ENCODE data around the gene CYP4F8. TPM values are rescaled to one million over a fixed set of nuclear protein-coding genes. Genes with fewer than 3 reads are reported as not detected.

CYP4F8 gene
- total RNA-seq, 4 donors from 2014 or later, result not detected

DNA sequence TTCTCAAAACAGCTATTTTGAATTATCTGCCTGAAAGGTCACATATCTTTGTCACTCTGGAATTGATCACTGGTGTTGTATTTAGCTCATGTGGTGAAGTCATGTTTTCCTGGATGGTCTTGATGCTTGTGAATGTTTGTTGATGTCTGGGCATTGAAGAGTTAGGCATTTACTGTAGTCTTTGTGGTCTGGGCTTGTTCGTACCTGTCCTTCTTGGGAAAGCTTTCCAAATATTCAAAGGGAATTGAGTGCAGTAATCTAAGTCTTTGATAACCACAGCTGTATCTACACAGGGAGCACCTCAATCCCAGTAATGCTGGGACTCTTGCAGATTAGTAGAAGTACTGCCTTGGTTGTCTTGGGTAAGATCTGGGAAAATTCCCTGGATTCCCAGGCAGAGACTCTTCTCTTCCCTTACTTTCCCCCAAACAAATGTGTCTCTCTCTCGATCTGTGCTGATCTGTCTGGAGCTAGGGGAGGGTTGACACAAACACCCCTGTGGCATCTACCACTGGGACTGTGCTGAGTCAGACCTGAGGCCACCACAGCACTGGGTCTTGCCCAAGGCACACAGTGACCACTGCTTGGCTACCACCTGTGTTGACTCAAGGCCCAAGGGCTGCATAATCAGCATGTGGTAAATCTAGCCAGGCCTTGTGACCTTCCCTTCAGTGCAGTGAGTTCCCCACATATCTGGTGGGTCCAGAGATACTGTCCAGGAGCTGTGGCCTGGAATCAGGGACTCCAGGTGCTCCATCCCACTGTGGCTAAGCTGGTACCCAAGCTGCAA lies 20.2 kb downstream of the CYP4F8 start:
- ATAC-seq, result no peak
- H3K27ac ChIP-seq, result no peak overlapping the region
- no peak for TF ChIP-seq POLR2A (IDR thresholded peaks at IDR 0.05)
- TF ChIP-seq, protein P1, sequence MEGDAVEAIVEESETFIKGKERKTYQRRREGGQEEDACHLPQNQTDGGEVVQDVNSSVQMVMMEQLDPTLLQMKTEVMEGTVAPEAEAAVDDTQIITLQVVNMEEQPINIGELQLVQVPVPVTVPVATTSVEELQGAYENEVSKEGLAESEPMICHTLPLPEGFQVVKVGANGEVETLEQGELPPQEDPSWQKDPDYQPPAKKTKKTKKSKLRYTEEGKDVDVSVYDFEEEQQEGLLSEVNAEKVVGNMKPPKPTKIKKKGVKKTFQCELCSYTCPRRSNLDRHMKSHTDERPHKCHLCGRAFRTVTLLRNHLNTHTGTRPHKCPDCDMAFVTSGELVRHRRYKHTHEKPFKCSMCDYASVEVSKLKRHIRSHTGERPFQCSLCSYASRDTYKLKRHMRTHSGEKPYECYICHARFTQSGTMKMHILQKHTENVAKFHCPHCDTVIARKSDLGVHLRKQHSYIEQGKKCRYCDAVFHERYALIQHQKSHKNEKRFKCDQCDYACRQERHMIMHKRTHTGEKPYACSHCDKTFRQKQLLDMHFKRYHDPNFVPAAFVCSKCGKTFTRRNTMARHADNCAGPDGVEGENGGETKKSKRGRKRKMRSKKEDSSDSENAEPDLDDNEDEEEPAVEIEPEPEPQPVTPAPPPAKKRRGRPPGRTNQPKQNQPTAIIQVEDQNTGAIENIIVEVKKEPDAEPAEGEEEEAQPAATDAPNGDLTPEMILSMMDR (IDR thresholded peaks at IDR 0.05 in 4 of 5, conservative IDR thresholded peaks at IDR 0.05 in 1 of 5), result no peak
- intact Hi-C loops (cut with DNase I; ENCODE audit: low total_unique reads), result no loop called here
- in situ Hi-C loops (cut with MboI; ENCODE audit: low sequenced_read_pairs in 4 of 4), result no loop called here
- H3K4me3 ChIP-seq, result no peak overlapping the region
- no peaks in the 10 kb centered on the region for H3K9me3 ChIP-seq
- H3K27me3 ChIP-seq, result peaks cover 0 to 5% (median 0%) of the 10 kb centered on the region in 3 donors
- H3K36me3 ChIP-seq, result no peaks in the 10 kb centered on the region
- no peaks in the 10 kb centered on the region for H3K4me1 ChIP-seq
- no peak for DNase-seq

GRCh38 chr19:15636026-15636425 lies 21.0 kb downstream of the CYP4F8 start:
- ATAC-seq, result no peak
- Histone ChIP-seq H3K4me1 (no peaks in the 10 kb centered on the region), H3K27me3 (peaks cover 0 to under 1% (median 0%) of the 10 kb centered on the region in 3 donors), H3K9me3 (no peaks in the 10 kb centered on the region), H3K4me3 (no peak overlapping the region), H3K36me3 (no peaks in the 10 kb centered on the region), H3K27ac (no peak overlapping the region)
- intact Hi-C loops (cut with DNase I; ENCODE audit: low total_unique reads) (no loop called here), in situ Hi-C loops (cut with MboI; ENCODE audit: low sequenced_read_pairs in 4 of 4) (no loop called here)
- DNase-seq, result no peak
- TF ChIP-seq POLR2A (IDR thresholded peaks at IDR 0.05), result no peak
- TF ChIP-seq, protein P1 (IDR thresholded peaks at IDR 0.05 in 4 of 5, conservative IDR thresholded peaks at IDR 0.05 in 1 of 5), result no peak

DNA sequence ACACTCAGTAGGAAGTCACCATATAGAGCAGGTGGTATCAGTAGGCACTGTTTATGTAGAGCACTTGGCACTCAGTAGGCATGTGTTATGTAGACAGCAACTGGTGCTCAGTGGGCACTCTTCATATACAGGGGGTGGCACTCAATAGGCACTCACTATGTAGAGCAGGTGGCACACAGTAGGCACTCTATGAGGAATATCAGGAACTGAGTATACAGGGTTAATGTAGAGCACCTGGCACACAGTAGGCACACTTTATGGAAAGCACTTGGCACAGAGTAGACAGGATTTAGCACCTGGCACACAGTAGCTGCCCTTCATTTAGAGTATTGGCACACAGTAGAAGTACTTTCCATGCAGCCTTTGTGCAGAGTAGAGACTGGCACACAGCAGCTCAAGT lies 24.6 kb downstream of the CYP4F8 start:
- TF ChIP-seq, protein P1 (IDR thresholded peaks at IDR 0.05 in 4 of 5, conservative IDR thresholded peaks at IDR 0.05 in 1 of 5), result no peak
- no peak for TF ChIP-seq POLR2A (IDR thresholded peaks at IDR 0.05)

GRCh38 chr19:15640294-15640903 lies 25.4 kb downstream of the CYP4F8 start, which contains the start of gene CYP4F3:
CYP4F3 (plus strand) TSS chr19:15640897; CDS start chr19:15641416, 519 bp downstream.
- H3K36me3 ChIP-seq, result no peaks in the 10 kb centered on the region
- DNase-seq, result no peak
- intact Hi-C loops (cut with DNase I; ENCODE audit: low total_unique reads), result no loop called here
- no peak for TF ChIP-seq POLR2A (IDR thresholded peaks at IDR 0.05)
- TF ChIP-seq, protein P1 (IDR thresholded peaks at IDR 0.05 in 4 of 5, conservative IDR thresholded peaks at IDR 0.05 in 1 of 5), result no peak
- H3K9me3 ChIP-seq, result no peaks in the 10 kb centered on the region
- no peaks in the 10 kb centered on the region for H3K4me1 ChIP-seq
- ATAC-seq, result no peak
- no peaks in the 10 kb centered on the region for H3K27me3 ChIP-seq
- no peak within 1 kb of the TSS for H3K27ac ChIP-seq
- H3K4me3 ChIP-seq, result no peak within 1 kb of the TSS
- in situ Hi-C loops (cut with MboI; ENCODE audit: low sequenced_read_pairs in 4 of 4), result no loop called here

More for the DNA sequence above, 24.6 kb downstream of the CYP4F8 start:
- DNase-seq (no peak), ATAC-seq (no peak)
- intact Hi-C loops (cut with DNase I; ENCODE audit: low total_unique reads), result no loop called here
- no peaks in the 10 kb centered on the region for H3K27me3 ChIP-seq
- H3K4me1 ChIP-seq, result no peaks in the 10 kb centered on the region
- H3K9me3 ChIP-seq, result no peaks in the 10 kb centered on the region
- in situ Hi-C loops (cut with MboI; ENCODE audit: low sequenced_read_pairs in 4 of 4), result no loop called here
- H3K4me3 ChIP-seq, result no peak overlapping the region
- H3K36me3 ChIP-seq, result no peaks in the 10 kb centered on the region
- H3K27ac ChIP-seq, result no peak overlapping the region

Measured in gastrocnemius medialis (tissue), 4 donors.